ENCODE results near the gene DTNB.

GRCh38 chr2:25405611-25406295 is 267.6 kb downstream of the DTNB start:
- TF ChIP-seq, protein P1, sequence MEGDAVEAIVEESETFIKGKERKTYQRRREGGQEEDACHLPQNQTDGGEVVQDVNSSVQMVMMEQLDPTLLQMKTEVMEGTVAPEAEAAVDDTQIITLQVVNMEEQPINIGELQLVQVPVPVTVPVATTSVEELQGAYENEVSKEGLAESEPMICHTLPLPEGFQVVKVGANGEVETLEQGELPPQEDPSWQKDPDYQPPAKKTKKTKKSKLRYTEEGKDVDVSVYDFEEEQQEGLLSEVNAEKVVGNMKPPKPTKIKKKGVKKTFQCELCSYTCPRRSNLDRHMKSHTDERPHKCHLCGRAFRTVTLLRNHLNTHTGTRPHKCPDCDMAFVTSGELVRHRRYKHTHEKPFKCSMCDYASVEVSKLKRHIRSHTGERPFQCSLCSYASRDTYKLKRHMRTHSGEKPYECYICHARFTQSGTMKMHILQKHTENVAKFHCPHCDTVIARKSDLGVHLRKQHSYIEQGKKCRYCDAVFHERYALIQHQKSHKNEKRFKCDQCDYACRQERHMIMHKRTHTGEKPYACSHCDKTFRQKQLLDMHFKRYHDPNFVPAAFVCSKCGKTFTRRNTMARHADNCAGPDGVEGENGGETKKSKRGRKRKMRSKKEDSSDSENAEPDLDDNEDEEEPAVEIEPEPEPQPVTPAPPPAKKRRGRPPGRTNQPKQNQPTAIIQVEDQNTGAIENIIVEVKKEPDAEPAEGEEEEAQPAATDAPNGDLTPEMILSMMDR (IDR thresholded peaks at IDR 0.05) = no peak
- no peak for TF ChIP-seq POLR2A (IDR thresholded peaks at IDR 0.05)
